Smooth muscle cell (in vitro differentiated cells): Measurements from ENCODE around the gene NTMT1. TPM values are rescaled to one million over a fixed set of nuclear protein-coding genes. Genes with fewer than 3 reads are reported as not detected.
"Not testable (repeated sequence)": the region's sequence is repeated elsewhere in the genome, so short reads cannot be mapped to it uniquely, and the experiment has no call there.

Experiments used
- DNase-seq: peaks from one replicate; lab custom pipeline; 2025; ENCODE audit not compliant: unreplicated experiment; lab: John Stamatoyannopoulos, UW
- H2AFZ ChIP-seq: fragments of 200-600 bp; sonication (generic); 2 replicates; pipeline ENCODE4 v1.6.0; 2016; ENCODE audit warnings: antibody characterized with exemption, low read depth, mild to moderate bottlenecking
- H3F3A ChIP-seq: fragments of 200-600 bp; sonication (generic); 2 replicates; pipeline ENCODE4 v1.6.0; 2017; ENCODE audit warnings: antibody characterized with exemption, low read depth
- H3K27ac ChIP-seq: fragments of 200-600 bp; sonication (generic); 2 replicates; pipeline ENCODE4 v1.5.1; 2016; ENCODE audit warnings: low read depth, mild to moderate bottlenecking
- H3K27me3 ChIP-seq: fragments of 200-600 bp; sonication (generic); 2 replicates; pipeline ENCODE4 v1.6.1; 2016; ENCODE audit warnings: low read depth, mild to moderate bottlenecking
- H3K36me3 ChIP-seq: fragments of 200-600 bp; sonication (generic); 2 replicates; pipeline ENCODE4 v1.5.1; 2016; ENCODE audit warnings: low read depth
- H3K4me1 ChIP-seq: fragments of 200-600 bp; sonication (generic); 2 replicates; pipeline ENCODE4 v1.5.1; 2016; ENCODE audit warnings: low read depth
- H3K4me2 ChIP-seq: fragments of 200-600 bp; sonication (generic); 2 replicates; pipeline ENCODE4 v1.6.0; 2016; ENCODE audit warnings: mild to moderate bottlenecking
- H3K4me3 ChIP-seq: fragments of 200-600 bp; sonication (generic); 2 replicates; pipeline ENCODE4 v1.5.1; 2016; ENCODE audit warnings: mild to moderate bottlenecking
- H3K79me2 ChIP-seq: fragments of 200-600 bp; sonication (generic); 2 replicates; pipeline ENCODE4 v1.6.0; 2016; ENCODE audit warnings: low read depth, mild to moderate bottlenecking
- H3K9ac ChIP-seq: fragments of 200-600 bp; sonication (generic); 2 replicates; pipeline ENCODE4 v1.6.0; 2016; ENCODE audit warnings: low read depth
- H3K9me3 ChIP-seq: fragments of 200-600 bp; sonication (generic); replicated peaks from 2 replicates; pipeline ENCODE4 v1.5.1; 2016; ENCODE audit warnings: low read depth
- H4K20me1 ChIP-seq: fragments of 200-600 bp; sonication (generic); 2 replicates; pipeline ENCODE4 v1.6.0; 2016; ENCODE audit warnings: low read depth
- WGBS: methylation state at CpG from one replicate; pipeline ENCODE4 v1.1.7; 2016; ENCODE audit warnings: low lambda C conversion rate; 5-methylcytosine and 5-hydroxymethylcytosine counted together
- polyA plus RNA-seq: library from polyadenylated mRNA; unstranded; fragments of >200 nt; fragmentation: Nextera tagmentation; extraction: Ambion mirVana; gene quantifications from 2 replicates; pipeline ENCODE4 v1.2.1, GENCODE V29; 2016
- total RNA-seq: library from RNA; depleted of rRNA; stranded (reverse); fragments of >200 nt; gene quantifications from 2 replicates; pipeline ENCODE4 v1.2.3, GENCODE V29; 2014
- TF ChIP-seq, protein P1 (sequence below): fragments of 200-600 bp; sonication (generic); IDR thresholded peaks from 2 replicates; pipeline ENCODE4 v1.5.1; 2017; ENCODE audit warnings: borderline replicate concordance, mild to moderate bottlenecking, antibody characterized with exemption; ENCODE audit not compliant: insufficient read depth, poor library complexity, severe bottlenecking

Gene NTMT1
- total and polyA plus RNA-seq, 2 experiments from 2014 or later = 42.9 to 118 TPM

DNA sequence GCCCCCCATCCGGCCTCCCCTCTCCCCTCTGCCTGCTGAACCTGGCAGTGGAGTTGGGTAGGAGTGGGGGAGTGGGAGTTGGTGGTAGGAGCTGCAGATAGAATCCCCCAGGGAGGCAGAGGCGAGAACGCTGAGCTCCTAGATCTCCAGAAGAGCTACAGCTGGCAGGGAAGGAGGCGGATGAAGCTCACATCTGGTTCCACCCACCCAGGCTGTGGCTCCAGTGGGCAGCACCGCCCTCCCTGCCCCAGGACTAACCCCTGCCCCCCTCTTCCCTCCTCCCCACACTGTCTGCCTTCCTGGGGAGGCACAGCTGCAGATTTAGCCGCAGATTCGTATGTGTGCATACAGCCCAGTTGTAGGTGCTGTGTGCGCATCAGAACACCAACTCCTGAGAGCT, 39.3 kb upstream of the NTMT1 start:
- no peaks in the 10 kb centered on the region for H3K36me3 ChIP-seq
- H3K79me2 ChIP-seq = no peaks in the 10 kb centered on the region
- TF ChIP-seq, protein P1, sequence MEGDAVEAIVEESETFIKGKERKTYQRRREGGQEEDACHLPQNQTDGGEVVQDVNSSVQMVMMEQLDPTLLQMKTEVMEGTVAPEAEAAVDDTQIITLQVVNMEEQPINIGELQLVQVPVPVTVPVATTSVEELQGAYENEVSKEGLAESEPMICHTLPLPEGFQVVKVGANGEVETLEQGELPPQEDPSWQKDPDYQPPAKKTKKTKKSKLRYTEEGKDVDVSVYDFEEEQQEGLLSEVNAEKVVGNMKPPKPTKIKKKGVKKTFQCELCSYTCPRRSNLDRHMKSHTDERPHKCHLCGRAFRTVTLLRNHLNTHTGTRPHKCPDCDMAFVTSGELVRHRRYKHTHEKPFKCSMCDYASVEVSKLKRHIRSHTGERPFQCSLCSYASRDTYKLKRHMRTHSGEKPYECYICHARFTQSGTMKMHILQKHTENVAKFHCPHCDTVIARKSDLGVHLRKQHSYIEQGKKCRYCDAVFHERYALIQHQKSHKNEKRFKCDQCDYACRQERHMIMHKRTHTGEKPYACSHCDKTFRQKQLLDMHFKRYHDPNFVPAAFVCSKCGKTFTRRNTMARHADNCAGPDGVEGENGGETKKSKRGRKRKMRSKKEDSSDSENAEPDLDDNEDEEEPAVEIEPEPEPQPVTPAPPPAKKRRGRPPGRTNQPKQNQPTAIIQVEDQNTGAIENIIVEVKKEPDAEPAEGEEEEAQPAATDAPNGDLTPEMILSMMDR = no peak
- H3K4me1 ChIP-seq = peaks cover 12% of the 10 kb centered on the region
- H2AFZ ChIP-seq = no peak overlapping the region
- no peaks in the 10 kb centered on the region for H3K9me3 ChIP-seq
- WGBS = 42% methylated on average over 8 of the region's 8 CpGs
- H3F3A ChIP-seq = peaks cover 12% of the 10 kb centered on the region
- H3K27ac ChIP-seq = peak overlapping the region; percentile 39
- no peaks in the 10 kb centered on the region for H3K27me3 ChIP-seq
- no peak overlapping the region for H3K9ac ChIP-seq
- H3K4me3 ChIP-seq = no peak overlapping the region
- peak overlapping the region; percentile 45 for H3K4me2 ChIP-seq
- no peak for DNase-seq
- H4K20me1 ChIP-seq = no peaks in the 10 kb centered on the region

DNA sequence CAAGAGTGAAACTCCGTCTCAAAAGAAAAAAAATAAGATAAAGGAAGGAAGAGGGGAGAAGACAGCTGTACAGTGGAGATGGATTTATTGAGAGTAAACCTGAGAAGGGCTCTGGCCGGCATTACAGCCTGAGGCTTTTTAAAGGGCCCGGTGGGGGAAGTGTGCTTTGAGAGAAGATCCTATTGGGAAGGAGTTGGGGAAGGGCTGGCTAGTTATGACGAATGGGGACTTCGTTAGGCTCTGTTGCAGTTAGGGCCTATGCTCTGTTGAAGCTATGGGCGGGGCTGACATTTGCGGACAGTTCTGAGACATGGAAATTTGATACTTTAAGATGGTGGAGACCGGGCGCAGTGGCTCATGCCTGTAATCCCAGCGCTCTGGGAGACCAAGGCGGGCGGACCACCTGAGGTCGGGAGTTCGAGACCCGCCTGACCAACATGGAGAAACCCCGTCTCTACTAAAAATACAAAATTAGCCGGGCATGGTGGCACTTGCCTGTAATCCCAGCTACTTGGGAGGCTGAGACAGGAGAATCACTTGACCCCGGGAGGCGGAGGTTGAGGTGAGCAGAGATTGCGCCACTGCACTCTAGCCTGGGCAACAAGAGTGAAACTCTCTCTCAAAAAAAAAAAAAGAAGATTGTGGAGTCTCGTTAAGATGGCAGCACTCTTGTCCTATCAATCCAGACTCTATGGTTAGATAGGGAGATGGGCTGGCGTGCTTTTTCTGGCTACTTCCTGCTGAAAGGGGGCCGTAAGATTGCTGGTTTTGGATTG, 38.3 kb upstream of the NTMT1 start:
- Histone ChIP-seq H3K9me3 (no peaks in the 10 kb centered on the region), H3F3A (peaks cover 12% of the 10 kb centered on the region), H3K36me3 (no peaks in the 10 kb centered on the region), H3K4me1 (peaks cover 12% of the 10 kb centered on the region), H3K4me2 (peak overlapping the region; percentile 45), H3K79me2 (no peaks in the 10 kb centered on the region), H3K27ac (no peak overlapping the region), H4K20me1 (no peaks in the 10 kb centered on the region), H3K4me3 (no peak overlapping the region), H3K27me3 (no peaks in the 10 kb centered on the region), H2AFZ (no peak overlapping the region), H3K9ac (no peak overlapping the region)
- TF ChIP-seq, protein P1 = no peak
- DNase-seq = no peak
- 76% methylated on average over 23 of the region's 23 CpGs for WGBS

DNA sequence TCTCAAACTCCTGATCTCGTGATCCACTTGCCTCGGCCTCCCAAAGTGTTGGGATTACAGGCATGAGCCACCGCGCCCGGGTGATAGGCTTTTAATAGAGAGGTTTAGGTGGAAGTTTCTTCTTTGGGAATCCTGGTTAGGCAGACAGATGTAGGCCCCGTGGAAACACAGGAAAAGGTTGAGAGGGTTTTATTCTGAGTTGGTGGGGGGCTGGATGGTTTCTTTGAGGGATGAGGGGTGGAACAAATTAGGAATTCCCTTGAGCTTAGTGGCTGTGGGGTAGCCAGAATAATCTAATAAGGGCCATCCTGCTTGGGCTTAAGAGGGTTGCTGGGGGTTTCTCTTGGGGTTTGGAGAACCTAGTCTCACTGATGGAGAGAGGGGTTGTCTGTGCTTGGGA, 35.5 kb upstream of the NTMT1 start:
- no peaks in the 10 kb centered on the region for H3K27me3 ChIP-seq
- H3K9me3 ChIP-seq = no peaks in the 10 kb centered on the region
- WGBS = 97% methylated on average over 6 of the region's 6 CpGs
- TF ChIP-seq, protein P1 = no peak
- no peak overlapping the region for H3K4me2 ChIP-seq
- no peak overlapping the region for H2AFZ ChIP-seq
- H3K9ac ChIP-seq = no peak overlapping the region
- peaks cover 15% of the 10 kb centered on the region for H3K4me1 ChIP-seq
- H4K20me1 ChIP-seq = no peaks in the 10 kb centered on the region
- H3K79me2 ChIP-seq = no peaks in the 10 kb centered on the region
- no peak overlapping the region for H3K27ac ChIP-seq
- no peaks in the 10 kb centered on the region for H3K36me3 ChIP-seq
- no peak overlapping the region for H3K4me3 ChIP-seq
- DNase-seq = no peak
- peaks cover 7% of the 10 kb centered on the region for H3F3A ChIP-seq

DNA sequence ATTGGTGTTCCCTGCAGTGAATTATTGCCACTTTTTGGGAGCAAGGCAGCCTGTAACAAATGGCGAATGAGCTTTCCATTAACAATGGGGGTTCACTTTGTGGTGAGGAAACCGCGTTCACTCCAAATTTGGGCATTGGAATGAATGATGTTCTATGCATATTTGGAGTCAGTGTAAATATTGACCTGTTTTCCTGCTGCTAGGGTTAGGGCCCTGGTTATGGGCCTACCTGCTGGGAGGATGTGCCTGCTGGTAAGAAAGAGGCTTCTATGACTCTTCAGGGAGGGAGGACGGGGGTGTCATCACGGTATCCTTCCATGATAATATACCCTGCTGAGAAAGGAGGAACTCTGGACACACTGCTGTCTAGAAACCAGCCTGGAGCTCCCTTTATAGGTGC, 34.0 kb upstream of the NTMT1 start:
- Histone ChIP-seq H2AFZ (no peak overlapping the region), H3K36me3 (no peaks in the 10 kb centered on the region), H3K9ac (no peak overlapping the region), H3K27ac (no peak overlapping the region), H3K4me2 (no peak overlapping the region), H3K79me2 (no peaks in the 10 kb centered on the region), H3K9me3 (no peaks in the 10 kb centered on the region), H3K4me1 (peaks cover 19% of the 10 kb centered on the region), H3F3A (peaks cover 6% of the 10 kb centered on the region), H4K20me1 (no peaks in the 10 kb centered on the region), H3K27me3 (no peaks in the 10 kb centered on the region), H3K4me3 (no peak overlapping the region)
- TF ChIP-seq, protein P1 = no peak
- 69% methylated on average over 5 of the region's 5 CpGs for WGBS
- no peak for DNase-seq

DNA sequence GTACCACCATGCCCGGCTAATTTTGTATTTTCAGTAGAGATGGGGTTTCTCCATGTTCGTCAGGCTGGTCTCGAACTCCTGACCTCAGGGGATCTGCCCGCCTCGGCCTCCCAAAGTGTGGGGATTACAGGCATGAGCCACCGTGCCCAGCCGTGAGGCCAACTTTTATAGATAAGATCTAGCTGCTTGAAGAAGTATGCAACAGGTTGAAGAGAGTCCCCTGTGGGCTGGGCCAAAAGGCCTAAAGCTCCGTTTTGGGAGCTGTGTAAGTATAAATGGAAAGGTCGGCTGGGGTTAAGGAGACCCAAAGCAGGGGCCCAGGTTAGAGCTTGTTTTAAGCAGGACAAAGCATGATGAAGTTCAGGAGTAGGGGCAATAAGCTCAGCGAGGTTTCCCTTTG, 33.2 kb upstream of the NTMT1 start:
- not testable (repeated sequence) for H3K4me2 ChIP-seq, H3K4me3 ChIP-seq, H3K9ac ChIP-seq, H3K9me3 ChIP-seq, DNase-seq, H4K20me1 ChIP-seq, H3F3A ChIP-seq, H2AFZ ChIP-seq, H3K27ac ChIP-seq, H3K27me3 ChIP-seq, H3K79me2 ChIP-seq, H3K36me3 ChIP-seq
- 84% methylated on average over 10 of the region's 10 CpGs for WGBS
- peaks cover 18% of the 10 kb centered on the region for H3K4me1 ChIP-seq
